OCI-LY3 (cell line): Measurements from ENCODE around the gene EFHC1.

Experiments used
- CTCF ChIP-seq: fragments of 200-600, 300-600 bp; sonication (generic); IDR thresholded peaks from 2 replicates; pipeline ENCODE4 v1.5.1; 2014; ENCODE audit warnings: antibody characterized with exemption, low read length, low read depth
- EZH2phosphoT487 ChIP-seq: fragments of 200-600 bp; shearing (Covaris generic); IDR thresholded peaks from 2 replicates; pipeline ENCODE4 v1.6.1; 2018; ENCODE audit warnings: antibody characterized with exemption, mixed run types, low read depth

GRCh38 chr6:52502306-52503029 is 82.3 kb downstream of the EFHC1 start:
- no peak for TF ChIP-seq CTCF
- TF ChIP-seq EZH2phosphoT487, result no peak
